Measurements from ENCODE around the gene CSAD.

DNA sequence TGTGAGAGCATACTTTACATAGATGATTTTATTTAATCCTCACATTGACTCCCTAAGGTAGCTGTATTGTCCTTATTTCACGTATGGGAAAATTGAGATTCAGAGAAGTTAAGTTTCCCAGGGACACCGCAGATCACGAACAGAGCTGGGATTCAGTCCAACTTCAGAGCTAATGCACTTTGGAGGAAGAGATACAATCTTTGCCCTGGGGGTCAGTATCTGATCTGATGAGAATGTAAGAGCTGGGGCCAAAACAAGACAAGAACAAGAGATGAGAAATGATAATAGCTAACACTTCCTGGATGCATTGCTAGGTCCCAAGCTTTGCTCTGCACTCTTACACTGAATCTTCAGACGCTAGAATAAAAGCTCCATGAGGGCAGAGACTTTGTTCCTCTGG is 6.0 kb upstream of the CSAD start:
- TF ChIP-seq, protein P1, sequence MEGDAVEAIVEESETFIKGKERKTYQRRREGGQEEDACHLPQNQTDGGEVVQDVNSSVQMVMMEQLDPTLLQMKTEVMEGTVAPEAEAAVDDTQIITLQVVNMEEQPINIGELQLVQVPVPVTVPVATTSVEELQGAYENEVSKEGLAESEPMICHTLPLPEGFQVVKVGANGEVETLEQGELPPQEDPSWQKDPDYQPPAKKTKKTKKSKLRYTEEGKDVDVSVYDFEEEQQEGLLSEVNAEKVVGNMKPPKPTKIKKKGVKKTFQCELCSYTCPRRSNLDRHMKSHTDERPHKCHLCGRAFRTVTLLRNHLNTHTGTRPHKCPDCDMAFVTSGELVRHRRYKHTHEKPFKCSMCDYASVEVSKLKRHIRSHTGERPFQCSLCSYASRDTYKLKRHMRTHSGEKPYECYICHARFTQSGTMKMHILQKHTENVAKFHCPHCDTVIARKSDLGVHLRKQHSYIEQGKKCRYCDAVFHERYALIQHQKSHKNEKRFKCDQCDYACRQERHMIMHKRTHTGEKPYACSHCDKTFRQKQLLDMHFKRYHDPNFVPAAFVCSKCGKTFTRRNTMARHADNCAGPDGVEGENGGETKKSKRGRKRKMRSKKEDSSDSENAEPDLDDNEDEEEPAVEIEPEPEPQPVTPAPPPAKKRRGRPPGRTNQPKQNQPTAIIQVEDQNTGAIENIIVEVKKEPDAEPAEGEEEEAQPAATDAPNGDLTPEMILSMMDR (conservative IDR thresholded peaks at IDR 0.05; ENCODE audit: low read depth, low read length): no peak
- TF ChIP-seq EZH2 (IDR thresholded peaks at IDR 0.05; ENCODE audit: borderline replicate concordance, low read depth, low read length, poor library complexity, severe bottlenecking): no peak
